ENCODE results near the gene TSHR.
A peak's percentile ranks its signal among the peaks of the same experiment; 100 is the strongest.
"Not testable (repeated sequence)": the region's sequence is repeated elsewhere in the genome, so short reads cannot be mapped to it uniquely, and the experiment has no call there.

The TSHR gene

GRCh38 chr14:81091660-81092059, 136.2 kb downstream of the TSHR start:
- DNase-seq = no peak

GRCh38 chr14:81093651-81094050, 138.2 kb downstream of the TSHR start:
- DNase-seq = no peak

GRCh38 chr14:81095539-81095938, 140.1 kb downstream of the TSHR start:
- DNase-seq = no peak

GRCh38 chr14:81096656-81097055, 141.2 kb downstream of the TSHR start:
- DNase-seq = no peak

GRCh38 chr14:81102217-81102616, 146.8 kb downstream of the TSHR start:
- DNase-seq = no peak

GRCh38 chr14:81103443-81103842, 148.0 kb downstream of the TSHR start:
- DNase-seq = no peak

- DNase-seq = no peak
These were observed 150.0 kb downstream of the TSHR start for GRCh38 chr14:81105378-81105777.

GRCh38 chr14:81105961-81106360, 150.5 kb downstream of the TSHR start:
- no peak for DNase-seq

- DNase-seq = no peak
These were observed 154.8 kb downstream of the TSHR start for GRCh38 chr14:81110186-81110585.

GRCh38 chr14:81113176-81113575, 157.8 kb downstream of the TSHR start:
- no peak for DNase-seq

- DNase-seq = not testable (repeated sequence)
These were observed 158.8 kb downstream of the TSHR start for GRCh38 chr14:81113945-81114820.

GRCh38 chr14:81120501-81120900, 165.1 kb downstream of the TSHR start:
- DNase-seq = no peak

GRCh38 chr14:81122326-81122725, 166.9 kb downstream of the TSHR start:
- no peak for DNase-seq

GRCh38 chr14:81123811-81124210, 168.4 kb downstream of the TSHR start:
- no peak for DNase-seq

- DNase-seq = no peak
These were observed 170.1 kb downstream of the TSHR start for GRCh38 chr14:81125536-81125935.

- DNase-seq = no peak
These were observed 172.4 kb downstream of the TSHR start for GRCh38 chr14:81127785-81128184.

GRCh38 chr14:81129242-81129641, 173.8 kb downstream of the TSHR start:
- no peak for DNase-seq

GRCh38 chr14:81132468-81132867, 177.0 kb downstream of the TSHR start:
- peak; percentile 7 for DNase-seq

- DNase-seq = no peak
These were observed 178.0 kb downstream of the TSHR start for GRCh38 chr14:81133400-81133799.

GRCh38 chr14:81137316-81137715, 181.9 kb downstream of the TSHR start:
- DNase-seq = no peak

- DNase-seq = no peak
These were observed 183.0 kb downstream of the TSHR start for GRCh38 chr14:81138429-81138828.

- DNase-seq = no peak
These were observed 186.0 kb downstream of the TSHR start for GRCh38 chr14:81141426-81141825.

- no peak for DNase-seq
These were observed 188.4 kb downstream of the TSHR start for GRCh38 chr14:81143793-81144192.

- DNase-seq = no peak
These were observed 189.6 kb downstream of the TSHR start for GRCh38 chr14:81144824-81145603.
